WTC11 (cell line): ENCODE results near the gene C4orf50. TPM values are rescaled to one million over a fixed set of nuclear protein-coding genes. Genes with fewer than 3 reads are reported as not detected.

Experiments
- ATAC-seq: fragments of 200-7000 bp; cut with Tn5 transposase; 2 replicates; pipeline ENCODE4 v1.10.0; 2021; ENCODE audit warnings: mild to moderate bottlenecking, moderate library complexity
- CTCF ChIA-PET: fragments of 300-600 bp; sonication (Branson Sonifier 250); formaldehyde crosslinking; loops from one replicate; lab custom pipeline; 2021; ENCODE audit warnings: antibody characterized with exemption; lab: Charles Lee
- POLR2A ChIA-PET: fragments of 350-600 bp; sonication (Branson Sonifier 250); formaldehyde crosslinking; loops from one replicate; lab custom pipeline; 2021; ENCODE audit warnings: antibody characterized with exemption; lab: Charles Lee
- DNase-seq: peaks from one replicate; pipeline ENCODE4 v3.0.0; 2021; ENCODE audit warnings: low spot score
- H3K27ac Mint-ChIP-seq: 2 replicates; pipeline ENCODE4 v1.8.0; 2021; ENCODE audit warnings: mixed read lengths
- H3K27me3 Mint-ChIP-seq: 2 replicates; pipeline ENCODE4 v1.8.0; 2021; ENCODE audit warnings: low read depth, mild to moderate bottlenecking, moderate library complexity, mixed read lengths
- H3K36me3 Mint-ChIP-seq: 2 replicates; pipeline ENCODE4 v1.8.0; 2021; ENCODE audit warnings: mixed read lengths
- H3K4me1 Mint-ChIP-seq: 2 replicates; pipeline ENCODE4 v1.8.0; 2022; ENCODE audit warnings: mixed read lengths
- H3K4me3 Mint-ChIP-seq: 2 replicates; pipeline ENCODE4 v1.8.0; 2021; ENCODE audit warnings: mild to moderate bottlenecking, moderate library complexity, mixed read lengths
- H3K9me3 Mint-ChIP-seq: 2 replicates; pipeline ENCODE4 v1.8.0; 2021; ENCODE audit warnings: mixed read lengths
- AR ChIP-seq: fragments of 250-450 bp; sonication (Bioruptor Pico); IDR thresholded peaks from 2 replicates; pipeline ENCODE4 v1.9.0; 2021; ENCODE audit warnings: mild to moderate bottlenecking
- ARID4B ChIP-seq: sonication (generic); formaldehyde crosslinking; IDR thresholded peaks from 2 replicates; pipeline ENCODE4 v1.8.0; 2023; ENCODE audit warnings: missing genetic modification reagents, mild to moderate bottlenecking, borderline replicate concordance
- CDX4 ChIP-seq: fragments of 250-450 bp; sonication (Bioruptor Pico); IDR thresholded peaks from 2 replicates; pipeline ENCODE4 v1.9.0; 2021; ENCODE audit warnings: moderate library complexity, mild to moderate bottlenecking, inconsistent platforms, borderline replicate concordance
- CREM ChIP-seq: sonication (generic); formaldehyde crosslinking; IDR thresholded peaks from 2 replicates; pipeline ENCODE4 v1.8.1; 2022; ENCODE audit warnings: mild to moderate bottlenecking, missing genetic modification reagents, moderate library complexity
- E2F4 ChIP-seq: sonication (generic); formaldehyde crosslinking; IDR thresholded peaks from 2 replicates; pipeline ENCODE4 v1.8.1; 2022; ENCODE audit warnings: low read depth, mild to moderate bottlenecking, moderate library complexity, missing genetic modification reagents, borderline replicate concordance
- E2F5 ChIP-seq: sonication (generic); formaldehyde crosslinking; IDR thresholded peaks from 2 replicates; pipeline ENCODE4 v1.8.1; 2022; ENCODE audit warnings: mild to moderate bottlenecking, moderate library complexity, missing genetic modification reagents
- ETV6 ChIP-seq: sonication (generic); formaldehyde crosslinking; IDR thresholded peaks from 2 replicates; pipeline ENCODE4 v1.8.1; 2022; ENCODE audit warnings: mild to moderate bottlenecking, missing genetic modification reagents
- FOXJ3 ChIP-seq: sonication (generic); formaldehyde crosslinking; IDR thresholded peaks from 2 replicates; pipeline ENCODE4 v1.9.0; 2021; ENCODE audit warnings: missing genetic modification reagents, mild to moderate bottlenecking, borderline replicate concordance
- GABPB1 ChIP-seq: sonication (generic); formaldehyde crosslinking; IDR thresholded peaks from 2 replicates; pipeline ENCODE4 v1.8.1; 2023; ENCODE audit warnings: mild to moderate bottlenecking, missing genetic modification reagents
- JUN ChIP-seq: sonication (generic); formaldehyde crosslinking; IDR thresholded peaks from 2 replicates; pipeline ENCODE4 v1.8.0; 2023; ENCODE audit warnings: mild to moderate bottlenecking, missing genetic modification reagents
- MYBL2 ChIP-seq: sonication (generic); formaldehyde crosslinking; IDR thresholded peaks from 2 replicates; pipeline ENCODE4 v1.8.1; 2023; ENCODE audit warnings: mild to moderate bottlenecking, moderate library complexity, missing genetic modification reagents
- OVOL2 ChIP-seq: fragments of 250-450 bp; sonication (Bioruptor Pico); IDR thresholded peaks from 2 replicates; pipeline ENCODE4 v1.9.0; 2021; ENCODE audit warnings: mild to moderate bottlenecking, borderline replicate concordance
- SMAD3 ChIP-seq: sonication (generic); formaldehyde crosslinking; IDR thresholded peaks from 2 replicates; pipeline ENCODE4 v1.8.0; 2022; ENCODE audit warnings: missing genetic modification reagents, mild to moderate bottlenecking, borderline replicate concordance
- TEAD4 ChIP-seq: sonication (generic); formaldehyde crosslinking; IDR thresholded peaks from 2 replicates; pipeline ENCODE4 v1.8.0; 2022; ENCODE audit warnings: mild to moderate bottlenecking, missing genetic modification reagents
- ZNF317 ChIP-seq: sonication (generic); formaldehyde crosslinking; IDR thresholded peaks from 2 replicates; pipeline ENCODE4 v1.8.1; 2023; ENCODE audit warnings: low read depth, mild to moderate bottlenecking, moderate library complexity, missing genetic modification reagents, borderline replicate concordance
- ZNF396 ChIP-seq: fragments of 250-450 bp; sonication (Bioruptor Pico); IDR thresholded peaks from 2 replicates; pipeline ENCODE4 v1.8.0; 2021; ENCODE audit warnings: mild to moderate bottlenecking, moderate library complexity, borderline replicate concordance
- total RNA-seq: library from RNA; stranded (reverse); gene quantifications from 3 replicates; pipeline ENCODE4 v1.2.3, GENCODE V29; 2021

Gene C4orf50
- total RNA-seq, 1 experiment from 2014 or later, result 0.17 TPM

- ATAC-seq, result no peak
- Mint-ChIP-seq H3K4me1 (no peaks in the 10 kb centered on the region), H3K9me3 (peaks cover 23% of the 10 kb centered on the region), H3K27me3 (peaks cover 27% of the 10 kb centered on the region), H3K4me3 (no peak overlapping the region), H3K27ac (no peak overlapping the region), H3K36me3 (peaks cover 17% of the 10 kb centered on the region)
- DNase-seq, result no peak
- no peak for TF ChIP-seq SMAD3
- TF ChIP-seq ZNF396 (CRISPR knock-in tag), result no peak
- no peak for TF ChIP-seq OVOL2 (CRISPR knock-in tag)
- TF ChIP-seq FOXJ3 (CRISPR knock-in tag), result no peak
- no peak for TF ChIP-seq E2F5 (CRISPR knock-in tag)
- TF ChIP-seq JUN (CRISPR knock-in tag), result no peak
- no peak for TF ChIP-seq E2F4
- TF ChIP-seq AR (CRISPR knock-in tag), result no peak
- no peak for TF ChIP-seq TEAD4 (CRISPR knock-in tag)
- no peak for TF ChIP-seq ZNF317
- TF ChIP-seq CREM (CRISPR knock-in tag), result no peak
- no peak for TF ChIP-seq ETV6 (CRISPR knock-in tag)
- no peak for TF ChIP-seq MYBL2 (CRISPR knock-in tag)
- no peak for TF ChIP-seq GABPB1 (CRISPR knock-in tag)
- no peak for TF ChIP-seq CDX4 (CRISPR knock-in tag)
- no peak for TF ChIP-seq ARID4B
- ChIA-PET POLR2A (no interaction called here), CTCF (interaction anchor here (1.0 to 3.4 kb wide), 5 partner anchors 8 to 26 kb away, joined by 3 to 15 read pairs (median 4); no protein-coding TSS in a partner anchor)
Observed at GRCh38 chr4:5988086-5988845, 30.0 kb downstream of the C4orf50 start.
